NCI-H748 (cell line): ENCODE results near the gene UPB1.

Experiments used
- DNase-seq: peaks from one replicate; lab custom pipeline; 2025; ENCODE audit not compliant: unreplicated experiment; lab: John Stamatoyannopoulos, UW

UPB1 gene

DNA sequence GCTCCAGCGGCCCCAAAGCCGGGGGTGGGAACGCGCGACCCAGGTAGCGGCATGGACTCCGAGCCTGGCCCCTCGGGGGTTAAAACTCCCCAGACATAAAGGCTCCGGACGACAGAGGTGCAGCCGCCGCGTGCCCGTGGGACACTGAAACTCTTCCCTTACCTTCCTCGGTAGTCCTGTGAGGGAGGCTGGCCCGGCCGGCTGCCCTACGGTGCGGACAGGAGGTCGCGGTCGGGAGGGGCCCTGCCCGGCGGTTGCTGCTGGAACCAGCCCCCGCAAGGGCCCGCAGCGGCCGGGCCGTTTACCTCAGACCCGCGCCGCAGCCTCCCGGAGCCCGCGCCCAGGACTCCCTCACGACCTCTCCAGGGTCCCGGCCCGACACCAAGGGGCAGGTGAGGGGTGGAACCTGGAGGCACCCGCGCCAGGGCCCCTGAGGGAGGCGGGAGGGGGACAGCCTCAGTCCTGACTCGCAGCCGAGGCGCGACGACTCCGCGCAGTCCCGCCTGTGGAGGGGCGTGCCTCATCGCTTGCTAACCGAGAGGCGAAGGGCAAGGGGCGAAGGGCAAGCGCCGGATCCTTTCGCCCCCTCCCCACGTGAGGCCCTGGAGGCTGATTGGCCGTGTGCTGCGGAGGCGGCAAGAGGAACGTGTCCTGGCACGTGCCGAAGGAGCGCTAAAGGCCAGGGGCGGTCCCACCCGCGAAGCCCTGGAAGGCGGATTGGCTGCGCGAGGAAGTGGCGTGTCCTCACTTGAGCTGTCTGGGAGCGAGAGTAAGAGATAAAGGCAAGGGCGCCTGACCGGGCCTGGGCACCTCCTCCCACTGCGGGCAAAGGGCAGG lies at the start of gene UPB1:
Gene UPB1 (plus strand): TSS at position 805 of the 837 bp plus-strand sequence. CDS start 72 bp downstream, outside the sequence.
- no peak for DNase-seq

DNA sequence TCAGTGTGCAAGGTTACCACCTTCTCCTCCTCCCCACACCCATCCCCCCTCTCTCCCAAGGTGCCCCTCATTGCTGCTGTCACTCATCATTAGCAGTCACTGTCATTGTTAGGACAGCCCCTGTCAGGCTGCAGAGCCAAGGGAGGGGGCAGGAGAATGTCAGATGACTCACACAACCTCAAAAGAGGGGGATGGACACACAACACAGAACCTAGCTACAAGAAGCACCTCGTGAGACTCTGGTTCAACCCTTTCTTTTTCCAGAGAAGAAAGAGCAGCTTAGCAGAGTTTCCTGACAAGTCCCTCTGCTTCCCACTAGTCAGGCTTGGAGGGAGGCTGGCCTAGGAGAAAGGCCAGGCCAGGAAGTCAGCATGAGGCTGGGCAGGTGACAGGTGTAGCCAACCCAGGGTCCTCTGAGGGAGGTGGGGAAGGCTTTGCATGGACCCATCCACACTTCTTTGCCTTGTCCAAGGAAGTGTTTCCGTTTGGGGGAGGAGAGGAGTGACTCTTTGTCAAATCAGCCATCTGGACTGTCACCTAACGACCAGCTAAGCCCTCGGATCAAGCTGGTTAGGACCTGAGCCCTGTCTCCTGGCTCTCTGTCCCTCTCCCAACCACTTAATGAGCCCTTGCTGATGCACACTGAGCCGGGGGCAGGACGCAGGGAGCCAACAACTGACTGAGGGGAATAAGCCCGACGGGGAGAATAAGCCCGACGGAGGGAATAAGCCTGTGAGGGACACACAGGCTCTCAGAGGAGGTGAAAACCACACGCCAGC lies 49.5 kb upstream of the UPB1 start:
- no peak for DNase-seq

DNA sequence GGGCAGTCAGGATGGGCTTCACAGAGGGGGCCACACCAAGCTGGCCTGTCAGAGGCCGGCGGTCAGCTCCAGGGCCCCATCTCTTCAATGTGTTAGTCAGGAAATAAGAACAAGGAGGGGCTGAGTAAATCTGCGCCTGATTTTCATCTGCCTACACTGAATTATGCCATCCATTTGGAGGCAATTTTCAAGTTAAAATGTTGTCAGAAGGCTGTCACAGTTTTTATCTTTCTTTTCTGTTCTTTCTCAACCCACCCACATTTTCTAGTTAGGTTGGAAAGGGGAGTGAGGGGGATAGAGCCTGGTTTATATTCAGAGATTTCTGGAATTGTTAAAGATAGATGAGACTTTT lies 48.9 kb upstream of the UPB1 start:
- DNase-seq, result no peak

DNA sequence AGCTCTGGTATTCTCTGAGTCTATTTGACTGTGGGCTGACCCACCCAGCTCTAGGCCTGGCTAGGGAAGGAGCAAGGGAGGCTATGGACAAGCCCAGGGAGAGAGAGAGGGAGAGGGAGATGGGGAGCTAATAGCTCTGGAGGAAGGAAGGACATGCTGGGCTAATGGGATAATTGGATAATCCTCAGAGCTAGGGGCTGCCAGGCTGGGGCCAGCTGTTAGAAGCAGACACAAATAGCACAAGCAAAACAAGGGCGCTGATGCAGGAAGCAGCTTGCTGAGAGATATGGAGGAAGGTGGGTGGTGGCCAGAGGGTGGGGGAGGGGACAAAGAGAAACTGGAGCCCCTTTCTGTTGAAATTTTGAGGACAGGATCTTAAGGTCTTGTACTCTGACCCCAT lies 44.5 kb upstream of the UPB1 start:
- DNase-seq, result peak; percentile 86

DNA sequence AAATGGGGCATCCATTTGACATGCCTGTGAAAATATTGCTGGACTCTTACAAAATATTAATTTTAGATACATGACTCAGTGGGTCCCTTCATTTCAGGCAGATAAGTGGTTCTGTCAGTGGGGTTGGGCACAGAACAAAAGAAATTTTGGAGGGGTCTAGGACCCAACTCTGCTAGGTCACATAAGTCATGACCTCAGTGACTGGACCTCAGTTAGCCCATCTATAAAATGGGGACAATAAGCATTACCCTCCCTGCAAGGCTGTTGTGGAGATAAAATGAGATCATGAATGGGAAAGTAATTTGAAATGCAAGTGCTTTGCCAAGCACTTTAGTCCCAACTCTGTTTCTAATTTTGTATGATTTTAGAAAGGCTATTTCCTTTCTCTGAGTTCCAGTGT lies 44.0 kb upstream of the UPB1 start:
- no peak for DNase-seq

DNA sequence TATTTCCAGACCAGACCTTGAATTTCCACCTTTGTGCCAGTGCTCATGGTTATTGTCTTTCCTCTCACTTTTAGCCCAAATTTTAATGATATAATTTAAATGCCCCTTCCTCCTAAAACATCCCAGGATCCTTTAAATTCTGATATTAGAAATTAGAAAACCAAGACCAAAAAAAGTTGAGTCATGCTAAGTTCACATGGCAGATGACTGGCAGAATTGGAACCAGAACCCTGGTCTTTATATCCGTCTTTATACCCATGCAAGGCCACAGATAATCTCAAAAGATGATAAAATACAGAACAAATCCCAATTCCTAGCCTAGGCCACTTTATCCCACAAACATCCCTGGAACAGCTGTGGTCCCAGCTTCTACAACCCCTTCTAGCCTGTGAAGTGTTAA lies 41.3 kb upstream of the UPB1 start:
- no peak for DNase-seq

DNA sequence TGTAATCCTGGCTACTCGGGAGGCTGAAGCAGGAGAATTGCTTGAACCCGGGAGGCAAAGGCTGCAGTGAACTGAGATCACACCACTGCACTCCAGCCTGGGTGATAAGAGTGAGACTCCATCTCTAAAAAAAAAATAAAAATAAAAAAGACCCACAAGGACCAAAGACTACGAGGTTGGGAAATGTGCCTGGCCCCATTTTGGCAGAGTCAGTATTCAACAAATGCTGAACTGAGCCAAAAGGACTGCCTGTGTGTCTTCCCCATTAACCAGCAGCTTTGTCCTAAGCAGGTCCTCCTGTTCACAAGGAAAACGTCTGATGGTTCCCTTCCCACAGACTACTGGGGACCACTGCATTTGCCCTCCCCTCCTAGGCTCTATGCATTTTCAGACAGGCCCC lies 40.1 kb upstream of the UPB1 start:
- DNase-seq, result no peak

DNA sequence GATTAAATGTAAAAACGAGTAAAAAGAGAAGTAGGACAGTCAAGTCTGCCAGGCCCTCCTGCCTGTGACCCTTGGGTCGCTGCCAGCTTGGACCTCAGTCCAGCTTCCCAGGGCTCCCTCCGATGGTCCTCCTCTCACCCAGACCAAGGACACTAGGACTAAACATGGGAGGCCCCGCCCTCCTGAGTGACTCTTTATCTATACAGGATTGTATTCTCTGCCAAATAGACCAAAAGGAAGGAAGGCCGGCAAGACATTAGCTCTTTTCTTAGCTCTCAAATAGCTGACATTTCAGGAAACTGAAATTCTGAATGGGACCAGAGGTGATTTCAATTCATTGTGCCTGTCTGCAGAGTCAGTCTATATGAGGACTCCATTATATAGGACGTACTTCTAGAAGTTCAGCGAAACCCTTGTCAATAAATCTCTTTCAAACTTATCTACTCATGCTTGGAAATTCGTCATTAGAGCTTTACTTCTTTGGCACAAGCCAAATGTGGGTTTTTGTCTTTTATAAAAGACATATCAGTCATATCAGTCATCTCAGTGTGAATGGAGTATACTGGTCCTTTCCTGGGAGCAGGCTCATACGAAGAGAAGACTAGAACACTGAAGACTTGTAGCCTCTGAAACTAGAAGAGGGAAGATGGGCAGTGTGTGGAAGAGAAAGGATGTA lies 39.2 kb upstream of the UPB1 start:
- DNase-seq, result no peak

DNA sequence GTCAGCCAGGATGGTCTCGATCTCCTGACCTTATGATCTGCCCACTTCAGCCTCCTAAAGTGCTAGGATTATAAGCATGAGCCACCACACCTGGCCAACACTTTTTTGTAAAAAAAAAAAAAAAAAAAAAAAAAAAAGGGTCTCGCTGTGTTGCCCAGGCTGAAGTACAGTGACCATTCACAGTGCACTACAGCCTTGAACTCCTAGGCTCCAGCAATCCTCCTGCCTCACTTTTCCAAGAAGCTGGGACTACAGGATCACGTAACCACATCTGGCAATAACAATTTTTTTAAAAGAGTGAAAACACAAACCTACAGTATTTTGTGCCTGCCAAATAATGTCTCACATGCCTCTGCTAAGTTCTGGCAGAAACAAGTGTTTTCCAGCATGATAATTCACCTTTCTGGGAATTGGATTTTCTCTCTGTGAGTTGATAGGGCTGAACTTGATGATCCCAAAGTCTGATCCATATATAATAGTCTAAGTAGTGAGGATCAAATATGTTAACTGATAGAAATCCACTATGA lies 37.2 kb upstream of the UPB1 start:
- DNase-seq, result no peak

DNA sequence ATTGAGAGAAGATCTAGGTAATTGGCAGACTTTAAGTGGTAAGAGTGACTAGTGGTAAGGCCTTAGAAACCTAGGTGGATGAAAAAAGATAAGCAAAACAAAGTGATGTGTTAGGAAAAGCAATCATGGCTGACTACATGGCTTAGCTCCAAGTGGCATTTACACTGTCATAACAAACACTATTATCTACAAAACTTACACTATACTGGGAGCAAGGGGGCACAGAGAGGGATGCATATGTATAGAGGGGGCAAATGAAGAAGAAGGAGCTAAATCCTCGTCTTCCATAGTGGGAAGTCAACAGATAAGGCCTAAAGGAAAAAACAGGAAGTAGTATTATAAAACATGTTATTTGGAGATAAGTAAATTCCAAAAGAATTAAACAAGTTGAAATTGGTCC lies 35.2 kb upstream of the UPB1 start:
- no peak for DNase-seq

DNA sequence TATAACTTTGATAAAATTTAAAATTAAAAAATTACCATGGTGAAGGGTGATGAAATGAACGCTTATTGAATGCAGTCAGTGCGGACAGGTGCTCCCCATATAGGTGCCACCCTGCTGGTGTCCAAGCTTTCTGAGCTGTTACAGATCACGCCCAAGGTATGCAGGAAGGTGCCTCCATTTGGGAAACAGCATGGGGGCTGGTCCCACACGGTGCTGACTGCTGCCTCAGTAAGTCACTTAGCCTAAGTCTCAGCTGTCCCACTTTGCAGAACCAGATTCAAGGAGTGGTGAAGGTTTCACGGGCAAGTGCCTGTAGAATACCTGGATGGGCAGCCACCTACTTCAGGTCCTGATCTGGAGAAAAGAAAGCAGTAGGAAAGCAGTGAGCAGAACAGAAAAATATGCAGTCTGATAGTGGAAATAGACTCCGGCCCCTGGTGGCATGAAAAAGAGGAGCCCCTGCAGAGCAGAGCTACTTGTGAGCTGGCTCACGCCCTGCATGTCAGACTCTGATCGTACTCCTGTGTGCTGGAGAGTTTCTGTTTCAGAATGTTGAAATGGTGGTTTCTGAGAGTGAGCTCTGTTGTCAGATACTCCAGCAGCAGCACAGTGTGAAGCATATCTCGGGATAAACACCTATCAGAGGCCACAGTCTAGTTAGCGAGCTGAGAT lies 34.6 kb upstream of the UPB1 start:
- DNase-seq, result no peak

DNA sequence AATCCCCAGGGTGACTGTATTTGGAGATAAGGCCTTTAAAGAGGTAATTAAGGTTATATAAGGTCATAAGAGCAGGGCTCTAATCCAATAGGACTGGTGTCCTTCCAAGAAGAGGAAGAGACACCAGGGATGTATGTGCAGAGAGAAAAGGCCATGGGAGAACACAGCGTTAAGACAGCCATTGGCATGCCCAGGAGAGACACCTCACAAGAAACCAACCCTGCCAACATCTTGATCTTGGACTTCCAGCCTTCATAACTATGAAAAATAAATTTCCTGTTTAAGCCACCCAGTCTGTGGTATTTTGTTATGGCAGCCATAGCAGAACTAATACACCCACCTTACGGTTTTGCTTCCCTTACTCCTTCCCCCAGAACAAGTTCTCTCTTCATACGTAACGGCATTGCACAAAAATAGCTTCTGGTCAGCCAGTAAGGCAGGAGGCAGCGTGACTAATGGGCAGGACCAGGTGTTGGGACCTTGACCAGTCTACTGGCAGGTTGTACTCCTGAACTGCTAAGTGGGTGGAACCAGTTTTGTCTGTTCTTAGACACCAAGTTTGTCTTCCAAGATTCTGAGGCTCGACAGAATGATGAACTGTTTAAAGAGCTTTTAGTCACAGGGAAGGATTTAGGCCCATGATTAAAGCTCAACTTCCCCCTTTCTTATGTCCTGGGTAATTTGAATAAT lies 31.9 kb upstream of the UPB1 start:
- no peak for DNase-seq

DNA sequence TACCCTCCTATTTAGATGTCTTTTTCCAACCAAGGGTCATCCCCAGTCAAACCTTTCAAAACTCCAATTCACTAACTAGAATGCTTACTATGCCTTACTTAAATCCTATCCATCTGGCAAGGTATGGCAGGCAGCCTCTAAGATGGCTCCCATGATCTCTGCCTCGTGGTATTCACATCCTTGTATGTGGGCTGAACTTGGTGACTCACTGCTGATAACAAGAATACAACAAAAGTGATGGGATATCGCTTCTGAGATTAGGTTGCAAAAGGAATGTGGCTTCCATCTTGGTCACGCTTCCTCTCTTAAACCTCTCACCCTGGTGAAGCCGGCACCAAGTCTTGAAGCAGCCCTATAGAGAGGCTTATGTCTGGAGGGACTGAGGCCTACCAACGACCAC lies 29.6 kb upstream of the UPB1 start:
- no peak for DNase-seq

DNA sequence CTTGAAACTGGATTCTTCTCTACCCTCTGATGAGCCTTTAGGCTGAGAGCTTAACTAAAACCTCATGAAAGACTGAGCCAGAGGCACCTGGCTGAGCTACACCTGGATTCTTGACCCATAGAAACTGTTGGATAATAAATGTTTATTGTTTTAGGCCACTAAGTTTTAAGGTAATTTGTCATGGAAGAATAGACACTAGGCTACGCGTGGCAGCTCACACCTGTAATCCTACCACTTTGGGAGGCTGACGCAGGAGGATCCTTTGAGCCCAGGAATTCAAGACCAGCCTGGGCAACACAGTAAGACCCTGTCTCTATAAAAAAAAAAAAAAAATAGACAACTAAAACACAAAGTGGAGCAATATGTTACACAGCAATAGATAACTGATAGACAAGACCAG lies 29.2 kb upstream of the UPB1 start:
- DNase-seq, result no peak

DNA sequence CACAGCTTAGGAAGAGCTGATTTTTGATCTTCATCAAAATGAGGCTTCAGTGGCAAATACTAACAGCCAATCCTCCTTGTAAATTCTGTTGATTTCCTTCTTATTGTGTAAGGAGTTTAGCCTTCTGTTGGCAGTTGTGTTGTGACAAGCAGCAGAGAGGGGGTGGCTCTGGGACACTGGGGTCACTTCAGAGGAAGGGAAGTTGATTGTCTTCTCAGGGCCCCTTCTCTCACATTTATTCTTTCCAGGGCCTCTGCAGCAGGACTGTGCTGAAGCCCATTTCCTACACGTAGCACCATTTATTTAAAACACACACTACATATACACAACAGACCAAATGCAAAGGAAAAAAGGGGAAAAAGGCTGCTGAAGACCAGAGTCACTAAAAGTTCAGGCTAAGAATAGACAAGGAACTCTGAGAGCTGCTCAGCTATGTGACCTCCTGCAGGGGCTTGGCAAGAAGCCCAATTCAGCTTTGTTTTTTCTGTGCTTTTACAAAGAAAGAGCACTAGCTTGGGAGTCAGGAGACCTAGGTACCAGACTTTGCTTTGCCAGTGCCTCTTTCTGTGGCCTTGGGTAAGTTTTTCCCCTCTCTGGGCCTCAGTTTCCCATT lies 28.3 kb upstream of the UPB1 start:
- no peak for DNase-seq

DNA sequence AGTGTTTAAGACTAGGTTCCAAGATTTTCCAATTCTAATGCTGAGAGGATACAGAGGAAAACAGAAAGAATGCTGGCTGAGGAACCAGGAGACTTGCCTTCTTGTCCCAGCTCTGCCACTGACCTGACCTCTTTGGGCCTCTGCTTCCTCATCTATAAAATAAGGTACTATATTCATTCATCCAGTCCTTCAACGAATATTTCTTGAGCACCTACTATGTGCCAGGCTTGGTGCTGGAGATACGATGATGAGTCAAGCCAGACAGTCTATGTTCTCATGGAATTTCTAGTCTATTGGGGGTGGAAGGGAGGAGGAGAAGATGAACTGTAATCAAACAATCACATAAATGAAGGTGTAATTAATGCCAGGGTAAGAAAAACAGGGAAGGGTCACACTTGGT lies 27.8 kb upstream of the UPB1 start:
- DNase-seq, result no peak

DNA sequence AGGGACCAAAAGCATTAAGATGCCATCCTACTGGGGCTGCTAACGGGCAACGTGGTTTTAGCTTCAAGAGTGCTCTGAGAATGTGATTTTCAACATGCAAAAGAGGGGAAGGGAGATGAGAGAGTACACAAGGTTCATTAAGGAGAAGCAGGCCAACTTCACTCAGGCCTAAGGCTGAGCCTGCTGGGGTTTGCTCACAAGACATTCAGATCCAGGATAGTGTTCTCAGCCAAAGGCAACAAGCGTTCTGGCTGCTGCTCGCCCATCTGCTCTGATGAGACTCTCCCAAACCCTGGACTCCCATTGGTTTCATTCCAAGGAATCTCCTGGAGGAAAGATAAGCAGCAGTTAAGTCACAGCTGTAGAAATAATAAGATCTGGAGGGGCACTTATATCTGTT lies 23.6 kb upstream of the UPB1 start:
- no peak for DNase-seq

DNA sequence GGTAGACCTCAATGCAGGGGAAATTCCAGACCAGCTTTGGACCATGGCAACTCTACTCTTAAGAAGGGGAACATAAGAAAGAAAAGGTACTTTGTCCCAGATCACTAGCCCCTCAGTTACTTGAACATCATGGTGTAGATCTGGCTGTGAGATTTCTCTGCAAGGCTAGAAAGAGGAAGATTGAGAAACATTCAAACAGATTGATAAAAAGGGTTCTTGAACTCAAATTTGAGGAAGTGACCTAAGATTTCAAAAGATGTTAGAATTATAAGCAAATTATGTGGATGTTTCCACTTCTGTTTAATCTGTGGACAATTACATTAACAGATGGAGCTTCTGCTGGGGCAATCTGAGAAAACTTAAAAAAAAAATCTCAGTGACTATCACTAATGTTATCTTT lies 21.8 kb upstream of the UPB1 start:
- no peak for DNase-seq

DNA sequence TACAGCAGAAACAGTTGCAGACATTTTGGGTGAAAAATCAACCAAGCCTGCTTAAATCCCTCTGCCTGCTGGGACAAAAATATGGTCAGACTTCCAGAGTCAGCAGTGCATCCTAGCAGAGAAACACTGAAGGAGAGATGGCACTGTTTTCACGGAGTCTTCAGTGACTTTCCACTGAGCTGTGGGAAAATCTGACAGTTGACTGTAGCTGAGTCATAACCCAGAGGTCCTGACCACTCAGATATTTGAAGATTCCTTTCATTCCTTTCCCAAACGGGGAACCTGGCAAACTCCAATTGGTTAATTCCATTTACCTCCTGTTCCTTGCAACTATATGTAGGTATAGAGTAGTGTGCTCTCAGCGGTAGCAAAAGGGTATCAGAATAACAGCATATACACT lies 20.9 kb upstream of the UPB1 start:
- no peak for DNase-seq

DNA sequence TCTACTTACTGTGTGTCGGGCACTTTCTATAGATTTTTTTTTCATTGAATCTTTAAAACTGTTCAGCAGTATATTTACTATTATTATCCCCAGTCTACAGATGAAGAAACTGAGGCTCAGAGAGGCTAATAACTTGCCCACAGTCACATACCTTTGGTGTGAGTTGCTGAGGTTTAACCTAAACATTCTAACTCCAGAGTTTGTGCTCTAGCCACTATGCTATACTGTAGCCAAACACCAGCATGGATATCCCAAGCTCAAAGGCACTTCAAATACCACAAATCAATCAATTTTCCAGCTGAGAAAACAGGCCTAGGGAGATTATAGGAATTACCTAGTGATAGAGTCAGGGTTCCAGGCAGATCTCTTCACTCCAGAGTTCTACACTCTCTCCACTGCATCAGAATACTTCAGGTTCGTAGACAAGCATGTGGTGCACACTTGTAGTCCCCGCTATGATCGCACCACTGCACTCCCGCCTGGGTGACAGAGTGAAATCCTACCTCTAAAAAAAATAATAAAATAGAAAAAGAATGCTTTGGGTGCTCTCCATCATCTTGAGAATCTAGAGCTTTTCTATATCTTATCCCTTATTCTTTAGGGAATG lies 20.4 kb upstream of the UPB1 start:
- DNase-seq, result no peak
